HepG2 (cell line): ENCODE measurements around the gene WDR73. TPM values are rescaled to one million over a fixed set of nuclear protein-coding genes. Genes with fewer than 3 reads are reported as not detected.

Experiments used
- ATM ChIP-seq: fragments of 450-650 bp; IDR thresholded peaks from 2 replicates; pipeline ENCODE4 v1.7.1; 2017; ENCODE audit warnings: mild to moderate bottlenecking, borderline replicate concordance
- BHLHE40 ChIP-seq: IDR thresholded peaks from 2 replicates; pipeline ENCODE4 v1.6.1; 2011; ENCODE audit warnings: low read length, improper control_type of control experiment
- HDAC1 ChIP-seq: sonication (generic); formaldehyde crosslinking; IDR thresholded peaks from 2 replicates; pipeline ENCODE4 v1.5.1; 2020; ENCODE audit warnings: mild to moderate bottlenecking, missing genetic modification reagents
- JUND ChIP-seq: sonication (generic); formaldehyde crosslinking; IDR thresholded peaks from 2 replicates; pipeline ENCODE4 v1.8.0; 2022; ENCODE audit warnings: mild to moderate bottlenecking, missing genetic modification reagents
- LCORL ChIP-seq, 2 experiments: fragments of 450-650 bp in 1 of 2; sonication (generic) in 1 of 2; formaldehyde crosslinking in 1 of 2; IDR thresholded peaks; 2 replicates each; pipeline versions ENCODE4 v1.5.0 to v1.6.1; 2017 to 2020; ENCODE audit warnings: antibody characterized with exemption in 1 of 2, missing genetic modification reagents in 1 of 2
- PAF1 ChIP-seq: IDR thresholded peaks from 2 replicates; pipeline ENCODE4 v1.6.1; 2016; ENCODE audit warnings: missing genetic modification reagents, missing compliant biosample characterization
- SNAPC2 ChIP-seq: sonication (generic); formaldehyde crosslinking; IDR thresholded peaks from 2 replicates; pipeline ENCODE4 v1.8.1; 2022; ENCODE audit warnings: mild to moderate bottlenecking, missing genetic modification reagents
- ZNF224 ChIP-seq: sonication (generic); formaldehyde crosslinking; IDR thresholded peaks from 2 replicates; pipeline ENCODE4 v1.5.0; 2020; ENCODE audit warnings: mild to moderate bottlenecking, missing genetic modification reagents
- ZNF792 ChIP-seq: IDR thresholded peaks from 2 replicates; pipeline ENCODE4 v1.6.1; 2016
- ZSCAN9 ChIP-seq: IDR thresholded peaks from 2 replicates; pipeline ENCODE4 v1.6.1; 2016; ENCODE audit warnings: borderline replicate concordance
- polyA plus RNA-seq, 8 experiments: library from polyadenylated mRNA; depleted of rRNA in 3 of 8; stranded (reverse) in 7 of 8; unstranded in 1 of 8; fragments of >200 nt; fragmentation: Illumina TruSeq in 4 of 8; extraction: Trizol in 4 of 8; gene quantifications; 2 replicates each; pipeline versions ENCODE4 v1.2.1 to v1.2.3, GENCODE V29; 2011 to 2016; ENCODE audit warnings: low read depth in 4 of 8, missing spikeins in 1 of 8, mixed read lengths in 1 of 8; ENCODE audit not compliant: insufficient read depth in 1 of 8
- total RNA-seq, 5 experiments: library from RNA; depleted of rRNA; stranded (reverse); fragments of >200 nt; fragmentation: Illumina TruSeq; extraction: Trizol; gene quantifications; 2 replicates each; pipeline ENCODE4 v1.2.3, GENCODE V29; 2016; ENCODE audit warnings: low read depth in 1 of 5
- TF ChIP-seq, protein P1 (sequence below): sonication (generic); formaldehyde crosslinking; IDR thresholded peaks from 2 replicates; pipeline ENCODE4 v1.5.0; 2020; ENCODE audit warnings: mild to moderate bottlenecking, missing genetic modification reagents, borderline replicate concordance
- TF ChIP-seq, protein P2 (sequence below): sonication (generic); formaldehyde crosslinking; IDR thresholded peaks from one replicate; pipeline ENCODE4 v1.5.1; 2020; ENCODE audit warnings: mild to moderate bottlenecking, missing genetic modification reagents; ENCODE audit errors: not compliant biosample characterization

WDR73 gene
- total and polyA plus RNA-seq, 2 of the 13 experiments (the other 11 are each of a cell fraction or from before 2014, with no cell fraction given), result 20.0 to 35.5 TPM

DNA sequence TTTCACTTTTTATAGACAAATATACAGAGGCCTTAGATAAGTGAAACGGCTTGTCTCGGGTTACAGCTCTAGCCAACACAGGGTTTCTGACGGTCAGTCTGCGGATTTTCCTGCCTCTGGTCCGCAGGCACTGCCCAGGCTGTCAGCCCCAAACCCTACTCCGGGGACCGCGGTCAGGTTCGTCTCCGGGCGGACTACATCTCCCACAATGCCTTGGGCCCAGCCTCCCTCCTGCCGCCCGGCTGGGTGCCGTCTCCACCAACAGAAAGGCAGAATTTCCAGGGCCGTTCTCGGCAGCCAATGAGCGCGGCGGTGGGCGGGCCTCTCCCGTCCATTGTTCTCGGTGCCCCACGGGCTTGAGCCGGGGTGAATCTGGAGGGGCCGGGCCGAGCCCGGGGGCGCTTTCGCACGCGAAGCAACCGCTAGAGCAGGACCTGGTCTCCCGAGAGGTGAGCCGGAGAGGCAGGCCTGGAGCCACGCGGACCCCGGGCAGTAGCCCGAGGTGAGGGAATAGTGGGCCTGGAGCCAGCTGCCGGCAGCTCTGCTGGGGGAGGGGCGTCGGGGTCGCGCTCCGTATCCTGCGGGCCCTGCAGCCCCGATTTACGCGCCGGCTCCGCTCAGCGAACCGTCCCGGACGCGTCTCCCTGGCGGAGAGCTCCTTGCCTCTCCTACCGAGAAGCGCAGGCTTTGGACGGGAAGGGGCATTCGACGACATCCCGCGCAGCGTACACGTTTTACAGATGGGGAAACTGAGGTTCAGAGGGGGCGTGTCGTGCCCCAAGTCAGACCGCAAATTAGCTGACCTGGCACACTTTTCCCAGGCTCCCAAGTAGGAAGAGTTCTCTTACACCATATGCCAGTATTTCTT is 53.2 kb downstream of the WDR73 start, which contains the start of gene ZSCAN2 (continued):
- TF ChIP-seq, protein P1, sequence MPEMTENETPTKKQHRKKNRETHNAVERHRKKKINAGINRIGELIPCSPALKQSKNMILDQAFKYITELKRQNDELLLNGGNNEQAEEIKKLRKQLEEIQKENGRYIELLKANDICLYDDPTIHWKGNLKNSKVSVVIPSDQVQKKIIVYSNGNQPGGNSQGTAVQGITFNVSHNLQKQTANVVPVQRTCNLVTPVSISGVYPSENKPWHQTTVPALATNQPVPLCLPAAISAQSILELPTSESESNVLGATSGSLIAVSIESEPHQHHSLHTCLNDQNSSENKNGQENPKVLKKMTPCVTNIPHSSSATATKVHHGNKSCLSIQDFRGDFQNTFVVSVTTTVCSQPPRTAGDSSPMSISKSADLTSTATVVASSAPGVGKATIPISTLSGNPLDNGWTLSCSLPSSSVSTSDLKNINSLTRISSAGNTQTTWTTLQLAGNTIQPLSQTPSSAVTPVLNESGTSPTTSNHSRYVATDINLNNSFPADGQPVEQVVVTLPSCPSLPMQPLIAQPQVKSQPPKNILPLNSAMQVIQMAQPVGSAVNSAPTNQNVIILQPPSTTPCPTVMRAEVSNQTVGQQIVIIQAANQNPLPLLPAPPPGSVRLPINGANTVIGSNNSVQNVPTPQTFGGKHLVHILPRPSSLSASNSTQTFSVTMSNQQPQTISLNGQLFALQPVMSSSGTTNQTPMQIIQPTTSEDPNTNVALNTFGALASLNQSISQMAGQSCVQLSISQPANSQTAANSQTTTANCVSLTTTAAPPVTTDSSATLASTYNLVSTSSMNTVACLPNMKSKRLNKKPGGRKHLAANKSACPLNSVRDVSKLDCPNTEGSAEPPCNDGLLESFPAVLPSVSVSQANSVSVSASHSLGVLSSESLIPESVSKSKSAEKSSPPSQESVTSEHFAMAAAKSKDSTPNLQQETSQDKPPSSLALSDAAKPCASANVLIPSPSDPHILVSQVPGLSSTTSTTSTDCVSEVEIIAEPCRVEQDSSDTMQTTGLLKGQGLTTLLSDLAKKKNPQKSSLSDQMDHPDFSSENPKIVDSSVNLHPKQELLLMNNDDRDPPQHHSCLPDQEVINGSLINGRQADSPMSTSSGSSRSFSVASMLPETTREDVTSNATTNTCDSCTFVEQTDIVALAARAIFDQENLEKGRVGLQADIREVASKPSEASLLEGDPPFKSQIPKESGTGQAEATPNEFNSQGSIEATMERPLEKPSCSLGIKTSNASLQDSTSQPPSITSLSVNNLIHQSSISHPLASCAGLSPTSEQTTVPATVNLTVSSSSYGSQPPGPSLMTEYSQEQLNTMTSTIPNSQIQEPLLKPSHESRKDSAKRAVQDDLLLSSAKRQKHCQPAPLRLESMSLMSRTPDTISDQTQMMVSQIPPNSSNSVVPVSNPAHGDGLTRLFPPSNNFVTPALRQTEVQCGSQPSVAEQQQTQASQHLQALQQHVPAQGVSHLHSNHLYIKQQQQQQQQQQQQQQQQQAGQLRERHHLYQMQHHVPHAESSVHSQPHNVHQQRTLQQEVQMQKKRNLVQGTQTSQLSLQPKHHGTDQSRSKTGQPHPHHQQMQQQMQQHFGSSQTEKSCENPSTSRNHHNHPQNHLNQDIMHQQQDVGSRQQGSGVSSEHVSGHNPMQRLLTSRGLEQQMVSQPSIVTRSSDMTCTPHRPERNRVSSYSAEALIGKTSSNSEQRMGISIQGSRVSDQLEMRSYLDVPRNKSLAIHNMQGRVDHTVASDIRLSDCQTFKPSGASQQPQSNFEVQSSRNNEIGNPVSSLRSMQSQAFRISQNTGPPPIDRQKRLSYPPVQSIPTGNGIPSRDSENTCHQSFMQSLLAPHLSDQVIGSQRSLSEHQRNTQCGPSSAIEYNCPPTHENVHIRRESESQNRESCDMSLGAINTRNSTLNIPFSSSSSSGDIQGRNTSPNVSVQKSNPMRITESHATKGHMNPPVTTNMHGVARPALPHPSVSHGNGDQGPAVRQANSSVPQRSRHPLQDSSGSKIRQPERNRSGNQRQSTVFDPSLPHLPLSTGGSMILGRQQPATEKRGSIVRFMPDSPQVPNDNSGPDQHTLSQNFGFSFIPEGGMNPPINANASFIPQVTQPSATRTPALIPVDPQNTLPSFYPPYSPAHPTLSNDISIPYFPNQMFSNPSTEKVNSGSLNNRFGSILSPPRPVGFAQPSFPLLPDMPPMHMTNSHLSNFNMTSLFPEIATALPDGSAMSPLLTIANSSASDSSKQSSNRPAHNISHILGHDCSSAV (CRISPR knock-in tag), result no peak
- 0 out of 2 replicates have a peak, but pooled peaks have one; percentile 38 for TF ChIP-seq ZNF792 (CRISPR knock-in tag)
- no peak for TF ChIP-seq BHLHE40
- TF ChIP-seq, protein P2, sequence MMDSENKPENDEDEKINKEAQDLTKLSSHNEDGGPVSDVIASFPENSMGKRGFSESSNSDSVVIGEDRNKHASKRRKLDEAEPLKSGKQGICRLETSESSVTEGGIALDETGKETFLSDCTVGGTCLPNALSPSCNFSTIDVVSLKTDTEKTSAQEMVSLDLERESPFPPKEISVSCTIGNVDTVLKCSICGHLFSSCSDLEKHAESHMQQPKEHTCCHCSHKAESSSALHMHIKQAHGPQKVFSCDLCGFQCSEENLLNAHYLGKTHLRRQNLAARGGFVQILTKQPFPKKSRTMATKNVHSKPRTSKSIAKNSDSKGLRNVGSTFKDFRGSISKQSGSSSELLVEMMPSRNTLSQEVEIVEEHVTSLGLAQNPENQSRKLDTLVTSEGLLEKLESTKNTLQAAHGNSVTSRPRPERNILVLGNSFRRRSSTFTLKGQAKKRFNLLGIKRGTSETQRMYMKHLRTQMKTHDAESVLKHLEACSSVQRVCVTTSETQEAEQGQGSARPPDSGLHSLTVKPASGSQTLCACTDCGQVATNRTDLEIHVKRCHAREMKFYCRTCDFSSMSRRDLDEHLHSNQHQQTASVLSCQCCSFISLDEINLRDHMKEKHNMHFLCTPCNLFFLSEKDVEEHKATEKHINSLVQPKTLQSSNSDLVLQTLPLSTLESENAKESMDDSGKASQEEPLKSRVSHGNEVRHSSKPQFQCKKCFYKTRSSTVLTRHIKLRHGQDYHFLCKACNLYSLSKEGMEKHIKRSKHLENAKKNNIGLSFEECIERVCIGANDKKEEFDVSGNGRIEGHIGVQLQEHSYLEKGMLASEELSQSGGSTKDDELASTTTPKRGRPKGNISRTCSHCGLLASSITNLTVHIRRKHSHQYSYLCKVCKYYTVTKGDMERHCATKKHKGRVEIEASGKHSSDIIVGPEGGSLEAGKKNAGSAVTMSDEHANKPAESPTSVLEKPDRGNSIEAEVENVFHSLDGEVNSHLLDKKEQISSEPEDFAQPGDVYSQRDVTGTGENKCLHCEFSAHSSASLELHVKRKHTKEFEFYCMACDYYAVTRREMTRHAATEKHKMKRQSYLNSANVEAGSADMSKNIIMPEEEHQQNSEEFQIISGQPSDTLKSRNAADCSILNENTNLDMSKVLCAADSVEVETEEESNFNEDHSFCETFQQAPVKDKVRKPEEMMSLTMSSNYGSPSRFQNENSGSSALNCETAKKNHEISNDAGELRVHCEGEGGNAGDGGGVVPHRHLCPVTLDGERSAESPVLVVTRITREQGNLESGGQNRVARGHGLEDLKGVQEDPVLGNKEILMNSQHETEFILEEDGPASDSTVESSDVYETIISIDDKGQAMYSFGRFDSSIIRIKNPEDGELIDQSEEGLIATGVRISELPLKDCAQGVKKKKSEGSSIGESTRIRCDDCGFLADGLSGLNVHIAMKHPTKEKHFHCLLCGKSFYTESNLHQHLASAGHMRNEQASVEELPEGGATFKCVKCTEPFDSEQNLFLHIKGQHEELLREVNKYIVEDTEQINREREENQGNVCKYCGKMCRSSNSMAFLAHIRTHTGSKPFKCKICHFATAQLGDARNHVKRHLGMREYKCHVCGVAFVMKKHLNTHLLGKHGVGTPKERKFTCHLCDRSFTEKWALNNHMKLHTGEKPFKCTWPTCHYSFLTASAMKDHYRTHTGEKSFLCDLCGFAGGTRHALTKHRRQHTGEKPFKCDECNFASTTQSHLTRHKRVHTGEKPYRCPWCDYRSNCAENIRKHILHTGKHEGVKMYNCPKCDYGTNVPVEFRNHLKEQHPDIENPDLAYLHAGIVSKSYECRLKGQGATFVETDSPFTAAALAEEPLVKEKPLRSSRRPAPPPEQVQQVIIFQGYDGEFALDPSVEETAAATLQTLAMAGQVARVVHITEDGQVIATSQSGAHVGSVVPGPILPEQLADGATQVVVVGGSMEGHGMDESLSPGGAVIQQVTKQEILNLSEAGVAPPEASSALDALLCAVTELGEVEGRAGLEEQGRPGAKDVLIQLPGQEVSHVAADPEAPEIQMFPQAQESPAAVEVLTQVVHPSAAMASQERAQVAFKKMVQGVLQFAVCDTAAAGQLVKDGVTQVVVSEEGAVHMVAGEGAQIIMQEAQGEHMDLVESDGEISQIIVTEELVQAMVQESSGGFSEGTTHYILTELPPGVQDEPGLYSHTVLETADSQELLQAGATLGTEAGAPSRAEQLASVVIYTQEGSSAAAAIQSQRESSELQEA (CRISPR knock-in tag), result peak; percentile 80
- TF ChIP-seq ZNF224 (CRISPR knock-in tag), result 0 out of 2 replicates have a peak, but pooled peaks have one; percentile 38
- TF ChIP-seq SNAPC2 (CRISPR knock-in tag), result peak; percentile 58; the same call in 1 of the 2 replicates
- peak; percentile 55 for TF ChIP-seq HDAC1 (CRISPR knock-in tag)
- no peak for TF ChIP-seq LCORL (IDR thresholded peaks at IDR 0.05)
- TF ChIP-seq LCORL (CRISPR knock-in tag; IDR thresholded peaks at IDR 0.05), result peak; percentile 63; the same call in 1 of the 2 replicates
- no peak for TF ChIP-seq JUND (CRISPR knock-in tag)
- TF ChIP-seq ATM, result no peak
- no peak for TF ChIP-seq PAF1 (CRISPR knock-in tag)
- peak; percentile 80; the same call in 1 of the 2 replicates for TF ChIP-seq ZSCAN9 (CRISPR knock-in tag)
